ENCODE measurements around the gene TRAPPC5.

The TRAPPC5 gene

DNA sequence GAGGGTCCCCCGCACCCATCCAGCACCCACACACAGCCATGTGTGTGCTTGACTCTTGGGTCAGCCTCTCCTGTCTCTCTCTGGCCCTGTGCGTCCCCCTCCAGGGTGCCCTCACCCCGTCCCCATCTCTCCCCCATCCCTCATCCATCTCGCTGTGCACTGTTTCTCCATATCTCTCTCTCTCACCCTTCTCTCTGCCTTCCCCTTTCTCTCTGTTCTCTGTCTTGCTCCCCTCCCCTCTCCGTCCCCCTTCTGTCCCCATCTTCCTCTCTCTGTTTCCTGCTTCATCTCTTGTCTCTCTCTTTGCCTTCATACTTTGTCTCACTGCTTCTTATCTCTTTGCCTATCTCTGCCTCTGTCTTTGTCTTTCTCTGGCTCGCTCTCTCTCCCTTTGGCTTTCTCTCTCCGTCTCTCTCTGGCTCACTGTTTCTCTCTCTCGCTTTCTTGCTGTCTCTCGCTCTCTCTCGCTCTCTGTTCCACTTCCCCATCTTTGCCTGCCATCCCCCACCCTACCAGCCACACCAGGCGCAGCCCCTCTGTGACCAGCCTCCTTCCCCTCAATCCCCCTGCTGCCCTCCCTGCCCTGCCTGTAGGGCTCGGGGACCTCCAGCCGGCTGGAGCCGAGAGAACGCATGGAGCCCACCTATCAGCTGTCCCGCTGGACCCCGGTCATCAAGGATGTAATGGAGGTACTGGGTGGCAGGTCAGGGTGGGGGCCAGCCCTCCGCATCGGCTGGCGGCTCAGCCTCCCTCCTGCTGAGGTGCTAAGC lies 34.8 kb upstream of the TRAPPC5 start:
- no peak for DNase-seq (ENCODE audit: low spot score)

GRCh38 chr19:7646426-7646700 lies 34.3 kb upstream of the TRAPPC5 start:
- no peak for DNase-seq (ENCODE audit: low spot score)

DNA sequence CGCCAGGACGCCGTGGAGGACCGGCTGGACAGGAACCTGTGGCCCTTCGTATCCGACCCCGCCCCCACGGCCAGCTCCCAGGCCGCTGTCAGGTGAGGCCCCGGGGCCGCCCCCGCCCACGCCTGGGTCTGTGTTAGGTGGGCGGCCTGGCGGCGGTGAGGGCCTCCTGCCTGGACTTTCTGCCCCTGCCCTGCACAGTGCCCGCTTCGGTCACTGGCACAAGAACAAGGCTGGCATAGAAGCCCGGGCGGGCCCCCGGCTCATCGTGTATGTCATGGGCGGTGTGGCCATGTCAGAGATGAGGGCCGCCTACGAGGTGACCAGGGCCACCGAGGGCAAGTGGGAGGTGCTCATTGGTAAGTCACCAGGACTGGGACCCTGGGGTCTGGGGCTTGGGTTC lies 33.5 kb upstream of the TRAPPC5 start:
- no peak for DNase-seq (ENCODE audit: low spot score)

- no peak for DNase-seq (ENCODE audit: low spot score)
Measured at GRCh38 chr19:7648265-7649014, 32.2 kb upstream of the TRAPPC5 start.

- DNase-seq (ENCODE audit: low spot score), result no peak
Measured at GRCh38 chr19:7650148-7650547, 30.5 kb upstream of the TRAPPC5 start.

DNA sequence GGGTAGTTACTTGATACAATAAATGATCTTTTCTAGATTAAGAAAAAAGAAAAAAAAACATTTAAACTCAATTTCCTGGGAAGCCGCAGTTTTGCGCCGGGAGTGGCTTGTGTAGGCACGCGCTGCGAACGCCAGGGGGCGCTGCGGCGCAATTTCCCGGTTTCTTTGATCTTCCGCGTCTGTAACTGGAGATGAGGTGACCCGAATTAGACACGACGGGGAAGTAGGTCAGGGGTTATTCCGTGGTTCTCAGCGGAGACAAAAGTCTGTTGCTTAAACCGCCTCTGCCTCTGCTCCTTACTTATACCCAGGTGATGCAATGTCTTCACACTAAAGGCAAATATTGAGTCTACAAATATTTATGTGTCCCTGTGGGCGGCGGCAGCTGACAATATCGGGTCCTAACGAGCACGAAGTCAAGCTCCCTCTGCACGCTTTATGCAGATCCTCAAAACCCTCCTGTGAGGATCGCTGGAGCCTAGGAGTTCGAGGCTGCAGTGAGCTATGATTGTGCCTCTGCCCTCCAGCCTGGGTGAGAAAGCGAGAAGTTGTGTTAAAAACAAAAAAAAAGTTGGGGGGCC lies 28.5 kb upstream of the TRAPPC5 start:
- peak; percentile 46 for DNase-seq (ENCODE audit: low spot score)

- DNase-seq (ENCODE audit: low spot score), result no peak
Measured at GRCh38 chr19:7654401-7654800, 26.2 kb upstream of the TRAPPC5 start.

DNA sequence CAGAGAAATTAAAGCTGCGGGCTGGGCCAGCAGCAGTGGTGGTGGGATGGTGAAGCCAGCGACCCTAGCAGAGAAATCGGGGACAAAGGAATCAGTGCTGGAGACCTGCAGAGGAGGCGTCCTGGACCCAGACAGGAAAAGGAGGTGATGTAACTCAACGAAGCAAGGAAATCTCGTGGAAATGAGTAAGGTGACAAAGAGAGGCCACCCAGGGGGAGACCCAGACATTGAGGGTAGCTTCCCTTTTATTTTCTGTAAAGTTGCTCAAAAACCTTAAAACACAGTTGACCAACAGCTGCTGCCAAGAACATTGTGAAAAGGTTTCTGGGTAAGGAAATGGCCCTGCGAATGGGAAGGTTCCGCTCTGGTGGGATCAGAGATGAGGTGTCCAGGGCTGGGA lies 25.1 kb upstream of the TRAPPC5 start:
- DNase-seq (ENCODE audit: low spot score), result no peak

DNA sequence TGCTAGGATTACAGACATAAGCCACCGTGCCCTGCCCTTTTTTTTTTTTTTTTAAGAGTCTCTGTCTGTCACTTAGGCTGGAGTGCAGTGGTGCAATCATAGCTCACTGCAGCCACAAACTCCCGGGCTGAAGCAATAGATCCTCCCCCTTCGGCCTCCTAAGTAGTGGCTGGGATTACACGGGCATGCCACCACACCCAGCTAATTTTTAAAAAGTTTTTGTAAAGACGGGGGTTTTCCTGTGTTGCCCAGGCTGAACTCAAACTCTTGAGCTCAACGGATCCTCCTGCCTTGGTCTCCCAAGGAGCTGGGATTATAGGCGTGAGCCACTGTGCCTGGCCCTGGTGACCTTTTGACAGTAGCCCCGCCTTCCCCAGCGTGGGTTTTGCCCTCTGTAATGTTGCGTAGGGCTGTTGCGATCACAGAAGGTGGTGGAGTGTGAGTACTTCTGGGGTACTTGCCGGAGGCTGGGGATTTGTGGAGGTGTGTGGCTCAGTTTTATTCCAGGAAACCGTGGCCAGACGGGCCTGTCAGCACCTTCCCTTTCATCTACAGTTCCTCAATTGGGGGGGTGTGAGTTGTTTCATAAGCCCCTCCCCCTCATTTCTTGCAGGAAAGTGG lies 23.4 kb upstream of the TRAPPC5 start:
- DNase-seq (ENCODE audit: low spot score), result no peak

DNA sequence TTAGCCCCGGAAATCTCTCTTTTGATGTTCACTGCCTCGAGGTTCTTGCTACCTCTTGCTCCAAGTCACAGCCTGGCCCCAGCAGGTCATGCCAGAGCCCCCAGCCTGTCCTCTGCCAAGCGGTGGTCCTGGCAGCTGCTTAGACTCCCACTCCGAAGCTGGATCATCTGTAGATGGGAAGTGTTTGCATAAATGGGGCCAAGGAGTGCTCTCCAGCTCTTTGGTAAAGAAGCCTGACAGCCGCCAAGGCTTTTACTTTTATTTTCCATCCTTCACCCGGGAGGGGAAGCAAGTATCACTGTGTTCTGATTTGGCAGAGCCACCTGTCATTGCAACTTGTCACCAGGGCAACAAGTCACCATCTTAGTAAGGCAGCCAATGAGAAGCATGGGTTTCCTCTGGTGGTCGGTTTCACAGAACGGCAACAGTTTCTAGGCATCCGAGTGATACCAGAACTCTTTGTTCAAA lies 22.4 kb upstream of the TRAPPC5 start:
- DNase-seq (ENCODE audit: low spot score), result peak; percentile 40

DNA sequence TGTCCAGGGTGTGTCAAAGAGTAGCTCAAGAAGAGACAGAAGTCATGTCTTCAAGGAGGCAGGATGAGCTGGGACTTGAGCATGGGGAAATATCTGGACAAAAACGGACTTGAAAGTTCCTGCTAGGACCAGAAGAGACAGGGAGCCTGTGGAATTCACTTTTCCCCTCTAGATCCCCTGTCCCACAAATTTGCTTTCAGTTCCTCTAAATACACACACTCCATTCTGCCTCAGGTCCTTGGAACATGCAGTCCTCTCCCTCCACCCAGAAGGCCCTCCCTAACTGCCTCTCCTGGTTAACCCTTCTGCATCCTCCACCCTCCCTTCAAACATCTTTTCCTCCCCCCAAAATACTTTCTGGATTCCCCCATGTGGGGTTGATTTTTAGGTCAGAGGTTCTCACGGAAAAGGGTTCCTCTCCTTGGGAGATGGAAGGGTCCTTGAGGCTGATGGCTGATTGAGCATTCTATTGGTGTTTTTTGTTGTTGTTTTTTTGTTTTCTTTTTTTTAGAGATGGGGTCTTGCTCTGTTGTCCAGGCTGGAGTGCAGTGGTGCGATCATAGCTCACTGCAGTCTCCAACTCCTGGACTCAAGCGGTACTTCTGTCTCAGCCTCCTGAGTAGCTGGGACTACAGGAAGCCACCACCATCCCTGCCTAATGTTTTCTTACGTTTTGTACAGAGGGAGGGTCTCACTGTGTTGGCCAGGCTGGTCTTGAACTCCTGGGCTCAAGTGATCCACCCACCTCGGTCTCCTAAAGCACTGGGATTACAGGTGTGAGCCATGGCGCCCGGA lies 18.7 kb upstream of the TRAPPC5 start:
- no peak for DNase-seq (ENCODE audit: low spot score)

DNA sequence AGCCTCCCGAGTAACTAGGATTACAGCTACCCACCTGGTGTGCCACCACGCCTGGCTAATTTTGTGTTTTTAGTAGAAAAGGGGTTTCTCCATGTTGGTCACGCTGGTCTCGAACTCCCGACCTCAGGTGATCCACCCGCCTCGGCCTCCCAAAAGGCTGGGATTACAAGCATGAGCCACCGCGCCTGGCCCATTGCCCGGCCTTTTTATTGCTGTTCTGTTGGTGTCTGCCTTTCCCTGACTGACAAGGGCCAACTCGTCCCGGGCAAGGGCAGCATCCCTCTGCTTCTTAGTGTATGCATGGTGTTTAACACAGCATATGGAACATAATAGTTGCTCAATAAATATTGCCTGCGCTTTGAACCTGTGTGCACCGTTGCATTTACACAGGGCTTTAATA lies 18.0 kb upstream of the TRAPPC5 start:
- no peak for DNase-seq (ENCODE audit: low spot score)

GRCh38 chr19:7663706-7664105 lies 16.9 kb upstream of the TRAPPC5 start:
- DNase-seq (ENCODE audit: low spot score), result no peak

DNA sequence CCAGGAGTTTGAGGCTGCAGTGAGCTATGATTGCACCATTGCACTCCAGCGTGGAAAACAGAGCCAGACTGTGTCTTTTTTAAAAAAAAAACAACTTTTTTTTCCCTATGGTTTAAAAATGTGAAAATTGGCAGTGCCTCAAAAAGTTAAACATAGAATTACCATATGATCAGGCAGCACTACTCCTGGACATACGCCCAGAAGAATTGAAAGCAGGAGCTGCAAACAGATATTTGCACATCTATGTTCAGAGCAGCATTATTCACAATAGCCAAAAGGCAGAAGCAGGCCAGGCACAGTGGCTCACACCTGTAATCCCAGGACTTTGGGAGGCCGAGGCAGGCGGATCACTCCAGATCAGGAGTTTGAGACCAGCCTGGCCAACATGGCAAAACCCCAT lies 15.6 kb upstream of the TRAPPC5 start:
- DNase-seq (ENCODE audit: low spot score), result no peak

GRCh38 chr19:7668842-7669241 lies 11.8 kb upstream of the TRAPPC5 start, which contains the start of gene RETN:
Gene RETN, plus strand, starts transcription at chr19:7669049. Its CDS starts 278 bp downstream, at chr19:7669327.
- no peak for DNase-seq (ENCODE audit: low spot score)

DNA sequence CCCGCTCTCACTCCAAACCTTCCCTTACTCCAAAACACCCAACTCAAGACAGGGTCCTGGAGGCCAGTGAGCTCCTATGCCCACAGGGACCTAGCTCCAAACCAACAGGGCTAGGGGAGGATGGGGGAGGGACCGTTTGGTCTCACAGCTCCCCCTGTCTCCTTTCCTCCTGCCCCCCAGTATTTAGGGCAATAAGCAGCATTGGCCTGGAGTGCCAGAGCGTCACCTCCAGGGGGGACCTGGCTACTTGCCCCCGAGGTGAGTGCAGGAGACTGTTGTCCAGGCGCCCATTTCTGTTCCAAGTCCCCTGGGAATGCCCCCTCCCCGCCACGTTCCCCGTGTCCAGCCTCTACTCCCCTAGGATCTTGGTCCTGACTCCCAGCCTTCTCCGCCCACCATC lies 11.0 kb upstream of the TRAPPC5 start:
- DNase-seq (ENCODE audit: low spot score), result no peak

- no peak for DNase-seq (ENCODE audit: low spot score)
Measured at GRCh38 chr19:7670150-7670783, 10.4 kb upstream of the TRAPPC5 start.

DNA sequence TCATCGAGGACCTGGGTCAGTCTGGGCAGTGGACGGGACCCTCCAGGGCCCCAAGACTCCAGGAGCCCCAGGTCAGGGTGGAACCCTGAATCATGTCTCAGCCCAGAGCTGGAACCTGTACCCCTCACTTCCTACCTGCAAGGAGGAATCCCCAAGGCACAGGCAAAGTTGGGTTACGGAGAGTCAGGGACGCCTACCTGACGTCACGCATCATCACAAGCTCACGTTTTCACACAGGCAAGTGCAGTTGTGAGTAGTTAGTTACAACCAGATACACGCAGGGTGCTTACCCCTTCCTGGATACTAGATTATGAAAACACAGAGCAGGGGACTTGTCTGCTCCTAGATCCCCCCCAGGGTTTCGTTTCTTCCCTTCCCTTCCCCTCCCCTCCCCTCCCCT lies 9.8 kb upstream of the TRAPPC5 start:
- DNase-seq (ENCODE audit: low spot score), result no peak

GRCh38 chr19:7672522-7672921 lies 8.1 kb upstream of the TRAPPC5 start:
- no peak for DNase-seq (ENCODE audit: low spot score)

DNA sequence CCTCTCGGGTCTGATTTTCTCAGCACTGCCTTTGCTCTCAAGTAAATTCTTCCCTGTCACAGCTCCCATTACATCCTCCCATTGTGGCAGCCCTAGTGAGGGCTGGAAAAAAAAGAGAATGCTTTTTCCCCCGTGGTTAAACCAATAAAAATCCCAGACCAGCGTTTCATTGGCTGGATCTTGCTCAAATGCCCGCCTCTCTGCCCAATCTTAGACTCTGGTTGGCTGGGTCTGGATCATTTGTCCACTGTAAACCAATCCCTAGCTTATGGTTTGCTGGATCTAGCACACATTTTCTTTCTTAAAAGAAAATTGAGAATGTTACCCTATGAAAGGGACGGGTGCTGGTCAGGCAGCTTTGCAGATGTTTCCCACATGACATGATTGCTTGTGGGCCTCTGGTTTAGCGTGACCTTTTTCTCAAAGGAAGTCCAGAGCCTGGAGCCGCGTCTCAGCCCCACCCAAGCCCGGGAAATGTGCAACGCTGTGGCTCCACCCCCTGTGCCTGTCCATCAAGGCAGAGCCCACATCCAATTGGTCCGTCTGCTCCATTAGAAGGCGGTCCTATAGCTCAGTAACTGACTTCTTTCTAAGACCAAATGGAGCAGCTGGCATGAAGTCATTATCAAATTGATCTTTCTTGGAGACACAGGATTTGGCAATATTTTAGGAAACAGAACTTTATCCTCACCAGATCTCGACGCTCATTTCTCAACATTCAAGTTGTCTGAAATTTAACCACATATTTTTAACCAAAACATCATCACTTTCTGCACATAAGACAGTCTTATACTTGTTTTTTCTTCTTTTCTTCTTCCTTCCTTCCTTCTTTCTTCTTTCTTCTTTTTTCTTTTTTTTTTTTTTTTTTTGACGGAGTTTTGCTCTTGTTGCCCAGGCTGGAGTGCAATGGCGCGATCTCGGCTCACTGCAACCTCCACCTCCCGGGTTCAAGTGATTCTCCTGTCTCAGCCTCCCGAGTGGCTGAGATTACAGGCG lies 6.3 kb upstream of the TRAPPC5 start:
- no peak for DNase-seq (ENCODE audit: low spot score)
